ENCODE measurements around the gene GAL3ST1.
"Not testable (repeated sequence)": the region's sequence is repeated elsewhere in the genome, so short reads cannot be mapped to it uniquely, and the experiment has no call there.

Gene GAL3ST1

DNA sequence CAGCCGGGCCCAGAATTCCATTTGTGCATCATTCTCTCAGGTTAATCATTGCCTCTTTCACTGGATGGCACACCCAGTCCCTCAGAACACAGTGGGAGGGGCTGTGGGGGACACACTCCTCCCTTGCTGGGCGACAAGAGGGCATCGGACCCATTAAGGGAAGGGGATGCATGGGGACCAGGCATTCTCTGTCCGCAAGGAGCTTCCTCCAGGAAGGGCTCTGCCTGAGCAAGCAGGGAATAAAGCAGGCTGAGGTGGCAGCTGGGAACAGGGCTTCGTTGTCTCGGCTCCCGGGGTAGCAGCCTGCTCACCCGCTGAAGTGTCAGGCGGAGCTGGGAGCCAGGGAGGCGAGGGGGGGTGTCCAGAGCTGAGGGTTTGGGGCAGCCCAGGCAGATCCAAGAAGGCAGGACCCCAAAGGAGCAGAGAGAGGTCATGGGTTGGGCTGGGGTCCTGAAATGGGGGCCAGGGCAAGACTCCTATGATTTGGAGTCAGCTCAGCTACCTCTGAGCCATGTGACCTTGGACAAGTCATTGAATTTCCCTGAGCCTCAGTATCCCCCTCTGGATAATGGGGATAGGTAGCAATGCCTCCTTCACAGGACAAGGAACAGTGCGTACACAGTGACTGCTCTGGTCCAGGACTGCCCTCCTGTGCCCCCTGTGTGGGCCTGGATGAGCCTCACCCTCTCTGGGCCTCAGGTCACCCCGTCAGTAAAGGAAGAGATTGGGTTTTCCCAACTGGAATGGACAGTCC, 1.4 kb downstream of the GAL3ST1 start:
- no peak overlapping the region for H3K27ac ChIP-seq
- no peak for TF ChIP-seq CTCF (IDR thresholded peaks at IDR 0.05)

GRCh38 chr22:30572210-30572609, 2.3 kb downstream of the GAL3ST1 start:
- no peak overlapping the region for H3K9ac ChIP-seq
- no peaks in the 10 kb centered on the region for H3K9me3 ChIP-seq (ENCODE audit: control insufficient read depth, low read length)
- H3K4me1 ChIP-seq = no peaks in the 10 kb centered on the region
- no peak for TF ChIP-seq CTCF (IDR thresholded peaks at IDR 0.05)
- no peaks in the 10 kb centered on the region for H3K27me3 ChIP-seq (ENCODE audit: control insufficient read depth, insufficient read depth, low read length)
- H3K36me3 ChIP-seq (ENCODE audit: control insufficient read depth, insufficient read depth, low read length) = no peaks in the 10 kb centered on the region
- no peak overlapping the region for H3K4me2 ChIP-seq (ENCODE audit: low read length)
- H3K4me3 ChIP-seq (ENCODE audit: low read depth, low read length) = no peak overlapping the region
- H2AFZ ChIP-seq = no peak overlapping the region
- H3K27ac ChIP-seq = no peak overlapping the region
- no peaks in the 10 kb centered on the region for H3K79me2 ChIP-seq

More for the DNA sequence above, 1.4 kb downstream of the GAL3ST1 start:
- H3K4me3 ChIP-seq (ENCODE audit: low read depth, low read length) = no peak overlapping the region
- no peak overlapping the region for H3K4me2 ChIP-seq (ENCODE audit: low read length)
- H2AFZ ChIP-seq = no peak overlapping the region
- H3K9ac ChIP-seq = no peak overlapping the region
- H3K4me1 ChIP-seq = no peaks in the 10 kb centered on the region
- H3K36me3 ChIP-seq (ENCODE audit: control insufficient read depth, insufficient read depth, low read length) = no peaks in the 10 kb centered on the region
- no peaks in the 10 kb centered on the region for H3K9me3 ChIP-seq (ENCODE audit: control insufficient read depth, low read length)
- H3K27me3 ChIP-seq (ENCODE audit: control insufficient read depth, insufficient read depth, low read length) = no peaks in the 10 kb centered on the region
- H3K79me2 ChIP-seq = no peaks in the 10 kb centered on the region

GRCh38 chr22:30569674-30570202, 4.7 kb downstream of the GAL3ST1 start:
- Histone ChIP-seq H2AFZ (no peak overlapping the region), H3K9me3 (ENCODE audit: control insufficient read depth, low read length) (no peaks in the 10 kb centered on the region), H3K36me3 (ENCODE audit: control insufficient read depth, insufficient read depth, low read length) (no peaks in the 10 kb centered on the region), H3K27ac (no peak overlapping the region), H3K4me2 (ENCODE audit: low read length) (no peak overlapping the region), H3K9ac (no peak overlapping the region), H3K79me2 (no peaks in the 10 kb centered on the region), H3K27me3 (ENCODE audit: control insufficient read depth, insufficient read depth, low read length) (no peaks in the 10 kb centered on the region), H3K4me1 (no peaks in the 10 kb centered on the region), H3K4me3 (ENCODE audit: low read depth, low read length) (no peak overlapping the region)
- TF ChIP-seq CTCF (IDR thresholded peaks at IDR 0.05) = no peak

GRCh38 chr22:30568137-30568805, 6.2 kb downstream of the GAL3ST1 start:
- no peak for TF ChIP-seq CTCF (IDR thresholded peaks at IDR 0.05)
- no peaks in the 10 kb centered on the region for H3K27me3 ChIP-seq (ENCODE audit: control insufficient read depth, insufficient read depth, low read length)
- H3K4me3 ChIP-seq (ENCODE audit: low read depth, low read length) = no peak overlapping the region
- H3K4me2 ChIP-seq (ENCODE audit: low read length) = no peak overlapping the region
- no peaks in the 10 kb centered on the region for H3K9me3 ChIP-seq (ENCODE audit: control insufficient read depth, low read length)
- no peak overlapping the region for H3K27ac ChIP-seq
- H3K36me3 ChIP-seq (ENCODE audit: control insufficient read depth, insufficient read depth, low read length) = no peaks in the 10 kb centered on the region
- H2AFZ ChIP-seq = no peak overlapping the region
- H3K4me1 ChIP-seq = no peaks in the 10 kb centered on the region
- H3K9ac ChIP-seq = no peak overlapping the region
- H3K79me2 ChIP-seq = no peaks in the 10 kb centered on the region

- H3K4me2 ChIP-seq (ENCODE audit: low read length); H3K4me1 ChIP-seq; H3K4me3 ChIP-seq (ENCODE audit: low read depth, low read length); H3K79me2 ChIP-seq; H3K9ac ChIP-seq; H3K27me3 ChIP-seq (ENCODE audit: control insufficient read depth, insufficient read depth, low read length); H2AFZ ChIP-seq; H3K27ac ChIP-seq; H3K9me3 ChIP-seq (ENCODE audit: control insufficient read depth, low read length); H3K36me3 ChIP-seq (ENCODE audit: control insufficient read depth, insufficient read depth, low read length): not testable (repeated sequence)
These were observed 7.2 kb downstream of the GAL3ST1 start for GRCh38 chr22:30567277-30567676.

Data from parathyroid adenoma (tissue), 2 donors.